ENCODE results near the gene RTL10. TPM values are rescaled to one million over a fixed set of nuclear protein-coding genes. Genes with fewer than 3 reads are reported as not detected.

RTL10 gene
- total and polyA plus RNA-seq, 2 of the 8 experiments (the other 6 are each of a cell fraction or from before 2014, with no cell fraction given): 11.5 to 18.8 TPM

GRCh38 chr22:19879643-19879991, 24.9 kb upstream of the RTL10 start:
- H3K4ac ChIP-seq (replicated peaks; ENCODE audit: insufficient read length, low read depth, low read length): peak overlapping the region; percentile 99
- peak overlapping the region; percentile 100 for H2AK5ac ChIP-seq (ENCODE audit: low read depth, low read length)
- peak overlapping the region; percentile 100 for H2BK12ac ChIP-seq (ENCODE audit: low read depth, low read length)
- no peak overlapping the region for H3K14ac ChIP-seq (ENCODE audit: insufficient read length)
- no peak overlapping the region for H4K5ac ChIP-seq (ENCODE audit: insufficient read length, low read depth, low read length)
- H3K23me2 ChIP-seq (ENCODE audit: low read depth, low read length): peaks cover 4% of the 10 kb centered on the region
- H4K20me1 ChIP-seq (replicated peaks in 1 of 2; ENCODE audit: control insufficient read depth in 1 of 2, insufficient read depth in 2 of 2, low read length in 2 of 2): no peaks in the 10 kb centered on the region
- H3K18ac ChIP-seq (ENCODE audit: extremely low read depth, low read length): peak overlapping the region; percentile 99; the same call in 1 of the 2 replicates
- POLR2A ChIA-PET (ENCODE audit: partially characterized antibody): interaction anchor here (1.0 to 3.9 kb wide), 2 partner anchors 9 to 11 kb away, joined by 3 to 27 read pairs; no protein-coding TSS in a partner anchor
- peak overlapping the region; percentile 73; the same call in 1 of the 2 replicates for H2BK15ac ChIP-seq (ENCODE audit: low read length)
- FAIRE-seq (no peak), DNase-seq (ENCODE audit: low read depth in 1 of 2, low spot score in 2 of 2) (peak in 1 of 2 experiments; percentile 48)
- WGBS, 2 experiments (ENCODE audit: extremely low coverage in 1 of 2, insufficient coverage in 1 of 2, insufficient read length in 1 of 2, insufficient replicate concordance in 2 of 2, low coverage in 1 of 2, low lambda C conversion rate in 2 of 2, missing lambda C conversion rate in 1 of 2): 83% methylated on average over 3 of the region's 4 CpGs; no CpG with 5 or more reads in 1 of the 2 experiments
- no peaks in the 10 kb centered on the region; the same call in 1 of the 2 replicates for H3K79me1 ChIP-seq (ENCODE audit: low read depth, low read length)
- H3K9me3 ChIP-seq (ENCODE audit: insufficient read depth in 2 of 2, low read depth in 1 of 2, low read length in 1 of 2): no peaks in the 10 kb centered on the region
- H3K4me2 ChIP-seq (ENCODE audit: insufficient read depth in 1 of 2, low read depth in 2 of 2, low read length in 2 of 2): peak overlapping the region in 1 of 2 experiments; percentile 61; a peak in 1 of 4 replicates
- H3K27ac ChIP-seq (ENCODE audit: low read depth, low read length): peak overlapping the region; percentile 47; the same call in 1 of the 2 replicates
- H2AFZ ChIP-seq (ENCODE audit: low read length): no peak overlapping the region
- H2BK5ac ChIP-seq (ENCODE audit: low read depth, low read length): peak overlapping the region; percentile 99
- H3K9ac ChIP-seq (replicated peaks in 1 of 4; ENCODE audit: extremely low read depth in 1 of 4, low read depth in 3 of 4, low read length in 3 of 4): peak overlapping the region in 1 of 4 experiments; percentile 13; a peak in 1 of 7 replicates
- H3K4me1 ChIP-seq (replicated peaks in 1 of 4; ENCODE audit: control insufficient read depth in 3 of 4, insufficient read depth in 4 of 4, low read length in 3 of 4): peaks cover 11 to 26% (median 20%) of the 10 kb centered on the region in 4 experiments
- no peak overlapping the region for H3K23ac ChIP-seq (ENCODE audit: insufficient read length)
- peaks cover 0 to 3% (median 0%) of the 10 kb centered on the region in 4 experiments; a peak in 1 of 7 replicates for H3K27me3 ChIP-seq (replicated peaks in 1 of 4; ENCODE audit: control insufficient read depth in 3 of 4, extremely low read depth in 1 of 4, insufficient read depth in 3 of 4, low read length in 3 of 4)
- H2BK120ac ChIP-seq (replicated peaks; ENCODE audit: low read depth, low read length): peak overlapping the region; percentile 75
- peak overlapping the region; percentile 86; the same call in 1 of the 2 replicates for H4K8ac ChIP-seq (ENCODE audit: extremely low read depth, insufficient read depth, low read length)
- no peak overlapping the region for H3K4me3 ChIP-seq (ENCODE audit: extremely low read depth in 1 of 4, insufficient read depth in 2 of 4, low read depth in 3 of 4, low read length in 4 of 4)
- no peaks in the 10 kb centered on the region for H3K79me2 ChIP-seq (ENCODE audit: control insufficient read depth in 1 of 2, insufficient read depth in 2 of 2, low read length in 2 of 2)
- H4K91ac ChIP-seq (replicated peaks; ENCODE audit: insufficient read length, low read length): peak overlapping the region; percentile 100
- 0 out of 8 replicates have a peak, but pooled peaks cover 0 to 2% (median 0%) of the 10 kb centered on the region in 4 experiments for H3K36me3 ChIP-seq (ENCODE audit: control insufficient read depth in 2 of 4, insufficient read depth in 4 of 4, low read length in 3 of 4)
- peak overlapping the region; percentile 99; the same call in 1 of the 2 replicates for H2BK20ac ChIP-seq (ENCODE audit: low read length)
- CTCF ChIA-PET (ENCODE audit: partially characterized antibody): interaction anchor here (1.3 to 1.4 kb wide), 2 partner anchors 24 to 30 kb away, joined by 3 read pairs; no protein-coding TSS in a partner anchor
- no peak overlapping the region for H3K56ac ChIP-seq (replicated peaks; ENCODE audit: insufficient read length, low read depth, low read length)
- no peak for TF ChIP-seq CTBP2 (IDR thresholded peaks at IDR 0.05; ENCODE audit: borderline replicate concordance, insufficient read depth, insufficient read length, low read length)
- no peak for TF ChIP-seq CHD1 (IDR thresholded peaks at IDR 0.05; ENCODE audit: low read depth, low read length)
- no peak for TF ChIP-seq TAF1 (IDR thresholded peaks at IDR 0.05; ENCODE audit: low read depth, low read length)
- TF ChIP-seq, protein P1, sequence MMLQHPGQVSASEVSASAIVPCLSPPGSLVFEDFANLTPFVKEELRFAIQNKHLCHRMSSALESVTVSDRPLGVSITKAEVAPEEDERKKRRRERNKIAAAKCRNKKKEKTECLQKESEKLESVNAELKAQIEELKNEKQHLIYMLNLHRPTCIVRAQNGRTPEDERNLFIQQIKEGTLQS (IDR thresholded peaks at IDR 0.05; ENCODE audit: insufficient read depth, low read depth, low read length): no peak
- no peak for TF ChIP-seq SAP30 (IDR thresholded peaks at IDR 0.05; ENCODE audit: insufficient read depth, insufficient replicate concordance, low read length)
